NCI-H69 (cell line): ENCODE measurements around the gene TNNT3.
A peak's percentile ranks its signal among the peaks of the same experiment; 100 is the strongest.
"Not testable (repeated sequence)": the region's sequence is repeated elsewhere in the genome, so short reads cannot be mapped to it uniquely, and the experiment has no call there.

Experiments
- DNase-seq: peaks from one replicate; lab custom pipeline; 2025; lab: John Stamatoyannopoulos, UW

TNNT3 gene

DNA sequence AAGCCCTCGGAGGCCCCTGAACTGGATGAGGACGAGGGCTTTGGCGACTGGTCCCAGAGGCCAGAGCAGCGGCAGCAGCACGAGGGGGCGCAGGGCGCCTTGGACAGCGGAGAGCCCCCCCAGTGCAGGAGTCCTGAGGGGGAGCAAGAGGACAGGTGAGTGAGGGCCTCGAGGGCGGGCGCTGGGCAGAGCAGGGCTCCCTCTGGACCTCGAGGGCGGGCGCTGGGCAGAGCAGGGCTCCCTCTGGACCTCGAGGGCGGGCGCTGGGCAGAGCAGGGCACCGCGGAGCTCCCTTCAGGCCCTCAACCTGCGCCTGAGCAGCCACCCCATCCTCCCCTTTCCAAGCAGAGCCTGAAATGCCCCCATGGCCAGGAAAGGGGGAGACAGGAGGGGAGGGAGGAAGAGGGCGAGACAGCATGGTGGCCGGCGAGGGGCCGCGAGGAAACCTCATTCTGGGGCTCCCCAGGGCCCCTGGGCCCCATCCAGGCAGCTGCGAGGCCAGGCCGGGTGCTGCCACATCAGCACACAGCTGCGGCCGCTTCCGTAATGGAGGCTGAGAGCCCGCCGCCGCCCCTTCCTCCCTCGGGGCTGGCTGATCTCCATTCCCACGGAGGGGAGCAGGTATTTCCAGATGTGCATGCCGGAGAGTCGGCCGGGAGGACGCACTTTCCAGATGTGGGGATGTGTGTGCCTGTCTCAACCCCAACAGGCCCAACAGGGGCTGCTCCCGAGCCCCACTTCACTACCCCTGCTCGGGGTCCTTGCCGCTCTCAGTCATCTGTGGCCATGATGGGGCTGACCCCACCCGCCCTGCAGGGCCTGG is 37.9 kb upstream of the TNNT3 start:
- DNase-seq, result no peak

DNA sequence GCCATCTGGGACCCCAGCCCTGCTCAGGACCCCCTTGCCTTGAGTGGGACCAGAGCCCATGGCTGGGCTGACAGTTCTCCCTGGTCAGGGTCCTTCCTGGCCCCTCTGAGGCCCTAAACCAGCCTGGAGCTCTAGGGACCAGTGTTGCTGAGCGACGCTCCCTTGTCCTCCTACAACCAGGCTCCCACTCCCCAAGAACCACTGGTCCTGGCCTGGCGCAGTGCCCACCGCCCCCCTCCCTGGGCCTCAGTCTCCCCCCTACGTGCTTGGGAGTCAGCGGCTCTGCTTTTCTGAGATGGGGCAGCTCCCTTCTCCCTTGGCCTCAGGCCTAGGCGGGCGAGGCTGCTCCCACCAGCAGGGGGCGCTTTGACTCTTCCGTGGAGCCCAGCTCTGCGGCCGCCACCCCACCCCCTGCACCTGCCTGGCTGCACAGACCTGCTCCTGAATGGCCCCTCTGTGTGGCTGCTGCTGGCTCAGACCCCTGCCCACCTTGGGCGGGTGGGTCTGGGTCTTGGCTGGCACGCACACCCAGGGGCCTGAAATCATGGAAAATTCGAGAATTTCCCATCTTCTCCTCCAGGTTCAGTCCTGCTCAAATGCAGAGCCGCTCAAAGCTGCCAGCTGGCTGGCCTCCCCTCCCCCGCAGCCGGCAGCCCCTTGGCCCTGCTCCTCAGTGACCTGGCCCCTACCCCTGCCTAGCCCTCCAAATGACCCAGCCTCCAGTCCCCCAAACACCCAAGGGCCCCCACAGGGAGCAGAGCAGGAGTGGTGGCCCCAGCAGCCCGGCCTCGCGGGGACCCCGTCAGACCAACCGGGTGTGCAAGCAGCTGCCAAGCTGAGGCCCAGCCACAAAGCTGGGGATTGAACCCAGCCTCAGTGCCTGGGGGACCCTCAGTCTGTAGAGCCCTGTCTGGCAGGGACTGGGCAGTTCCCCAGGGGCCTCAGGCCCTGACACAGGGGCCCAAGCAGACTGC is 37.0 kb upstream of the TNNT3 start:
- peak; percentile 81 for DNase-seq

DNA sequence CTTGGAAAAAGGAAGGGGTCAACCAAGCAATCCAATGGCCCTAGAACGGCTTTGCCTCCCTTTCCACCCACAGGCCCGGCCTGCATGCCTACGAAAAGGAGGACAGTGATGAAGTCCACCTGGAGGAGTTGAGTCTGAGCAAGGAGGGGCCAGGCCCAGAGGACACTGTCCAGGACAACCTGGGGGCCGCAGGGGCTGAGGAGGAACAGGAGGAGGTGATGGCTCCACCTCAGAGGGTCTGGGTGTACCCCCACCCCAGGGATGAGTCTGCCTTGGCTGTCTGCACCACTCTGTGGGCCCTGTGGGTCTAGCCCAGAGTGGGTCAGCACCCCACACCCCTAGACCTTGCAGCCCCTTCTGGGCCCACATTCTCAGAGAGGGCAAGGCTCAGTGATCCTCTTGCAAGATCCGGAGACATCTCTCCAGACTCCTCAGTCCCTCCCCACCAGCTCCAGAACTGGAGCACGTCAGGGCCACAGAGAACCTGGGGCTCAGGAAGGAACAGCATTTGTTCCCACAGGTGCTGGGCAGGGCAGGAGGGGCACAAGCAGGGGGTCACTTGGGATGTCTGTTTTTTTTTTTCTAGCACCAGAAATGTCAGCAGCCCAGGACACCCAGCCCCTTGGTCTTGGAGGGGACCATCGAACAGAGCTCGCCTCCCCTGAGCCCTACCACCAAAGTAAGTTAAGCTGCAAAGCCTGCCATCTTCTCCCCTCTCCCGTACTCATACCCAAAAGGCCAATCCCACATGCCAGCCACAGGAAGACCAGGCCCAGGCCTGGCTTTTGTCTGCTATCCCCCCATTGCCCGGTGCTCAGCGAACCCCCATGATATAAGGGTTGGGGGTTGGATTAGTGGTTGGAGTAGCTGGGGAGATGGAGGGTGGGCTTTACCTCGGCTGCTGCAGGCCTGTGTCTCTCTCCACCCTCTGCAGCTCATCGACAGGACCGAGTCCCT is 35.9 kb upstream of the TNNT3 start:
- no peak for DNase-seq

DNA sequence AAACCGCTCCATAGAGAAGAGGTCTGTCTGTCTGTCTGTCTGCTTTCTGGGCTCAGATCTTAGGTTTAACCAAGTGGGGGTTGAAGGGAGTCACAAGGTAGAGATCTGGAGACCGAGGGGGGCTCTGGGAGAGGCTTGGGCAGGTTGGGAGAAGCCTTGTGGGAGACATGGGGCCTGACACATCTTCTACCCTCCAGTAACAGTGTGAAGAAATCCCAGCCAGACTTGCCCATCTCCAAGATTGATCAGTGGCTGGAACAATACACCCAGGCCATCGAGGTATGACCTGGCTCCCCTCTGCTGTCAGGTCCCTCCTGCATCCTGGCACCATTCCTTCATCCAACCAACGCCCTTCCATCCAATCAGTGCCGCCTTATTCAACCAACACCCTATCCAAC is 35.2 kb upstream of the TNNT3 start:
- DNase-seq, result no peak

DNA sequence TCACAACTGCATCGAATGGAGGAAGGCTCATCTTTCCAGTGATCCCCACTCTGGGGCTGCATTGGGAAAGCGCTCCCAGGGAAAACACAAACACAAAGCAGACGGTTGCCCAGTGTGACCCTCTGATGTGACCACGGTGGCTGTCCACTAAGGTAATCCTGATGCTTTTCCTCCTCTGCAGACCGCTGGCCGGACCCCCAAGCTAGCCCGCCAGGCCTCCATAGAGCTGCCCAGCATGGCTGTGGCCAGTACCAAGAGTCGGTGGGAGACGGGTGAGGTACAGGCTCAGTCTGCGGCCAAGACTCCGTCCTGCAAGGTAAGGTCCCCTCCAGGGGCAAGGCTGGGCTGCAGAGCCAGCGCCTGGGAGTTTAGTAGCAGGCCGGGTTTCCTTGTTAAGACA is 33.0 kb upstream of the TNNT3 start:
- not testable (repeated sequence) for DNase-seq

DNA sequence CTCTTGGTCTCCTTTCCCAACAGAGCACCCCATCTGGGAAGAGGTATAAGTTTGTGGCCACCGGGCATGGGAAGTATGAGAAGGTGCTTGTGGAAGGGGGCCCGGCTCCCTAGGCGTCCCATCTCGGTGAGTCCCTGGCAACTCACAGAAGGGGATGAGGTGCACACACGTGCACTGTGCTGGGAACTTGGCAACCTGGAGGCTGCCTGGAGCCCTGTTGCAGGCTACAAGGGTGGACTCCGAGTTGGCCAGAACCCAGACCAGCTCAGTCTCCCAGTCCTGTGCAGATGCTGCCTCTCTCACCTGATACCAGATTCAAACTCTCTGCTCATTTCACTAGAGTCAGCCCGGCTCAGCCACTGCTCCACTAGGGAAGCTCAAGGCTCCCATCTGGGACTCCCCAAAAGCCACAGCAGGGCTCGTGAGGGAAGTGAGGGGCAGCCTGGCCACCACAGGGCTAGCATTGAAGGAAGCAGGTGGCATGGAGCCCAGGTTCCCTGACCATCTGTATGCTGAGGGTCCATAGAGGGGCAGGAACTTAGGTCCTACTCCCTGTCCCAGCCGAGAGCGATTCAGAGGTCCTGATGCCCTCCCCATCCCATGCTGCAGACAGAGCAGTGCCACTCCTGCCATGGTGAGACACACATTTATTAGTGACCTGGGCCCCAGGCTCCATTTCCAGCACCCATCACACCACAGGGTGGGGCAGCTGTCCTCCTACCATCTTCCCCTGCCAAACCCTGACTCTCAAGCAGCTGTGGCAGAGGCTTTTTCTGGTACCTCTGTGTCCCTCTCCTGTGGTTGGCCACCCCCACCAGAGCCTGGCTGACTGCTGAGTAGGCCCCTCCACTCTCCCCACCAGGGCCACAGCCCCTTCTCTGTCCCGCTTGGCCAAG is 31.8 kb upstream of the TNNT3 start:
- DNase-seq, result no peak

DNA sequence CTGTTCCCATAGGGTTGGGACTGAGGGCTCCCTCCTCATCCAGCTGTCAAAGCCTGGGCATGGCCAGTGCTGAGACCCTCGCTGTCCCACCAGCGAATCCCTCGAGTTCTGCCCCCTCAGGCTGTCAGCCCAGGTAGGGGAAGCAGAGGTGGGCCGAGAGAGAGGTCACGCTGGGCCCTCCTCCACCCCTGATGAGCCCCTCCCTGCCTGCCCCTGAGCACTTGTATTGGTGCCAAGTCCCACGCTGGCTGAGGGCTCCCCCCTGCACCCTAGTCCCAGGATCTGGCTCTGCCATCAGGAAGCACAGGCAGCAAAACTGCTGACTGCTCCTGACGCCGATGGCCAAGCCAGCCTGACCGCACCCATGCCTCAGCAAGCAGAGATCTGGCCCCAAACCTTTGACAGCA is 31.2 kb upstream of the TNNT3 start:
- no peak for DNase-seq

DNA sequence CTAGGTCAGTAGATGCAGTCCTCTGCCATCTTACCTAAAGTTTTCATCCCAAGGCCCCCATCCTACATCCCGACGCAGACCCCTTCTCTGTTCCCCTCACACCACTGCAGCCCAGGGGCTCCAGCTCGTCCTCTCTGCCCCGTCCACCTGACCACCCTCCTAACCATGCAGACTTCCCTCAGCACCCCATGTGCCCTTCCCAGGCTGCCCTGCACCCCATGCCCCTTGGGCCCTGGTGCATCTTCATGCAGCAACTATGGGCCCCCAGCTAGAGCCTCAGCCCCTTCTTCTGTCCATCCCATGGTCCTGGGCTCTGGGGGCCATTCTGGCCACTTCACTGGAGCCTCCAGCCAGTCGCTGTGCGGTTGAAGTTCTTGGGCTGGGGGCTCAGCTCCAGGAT is 30.7 kb upstream of the TNNT3 start:
- no peak for DNase-seq

DNA sequence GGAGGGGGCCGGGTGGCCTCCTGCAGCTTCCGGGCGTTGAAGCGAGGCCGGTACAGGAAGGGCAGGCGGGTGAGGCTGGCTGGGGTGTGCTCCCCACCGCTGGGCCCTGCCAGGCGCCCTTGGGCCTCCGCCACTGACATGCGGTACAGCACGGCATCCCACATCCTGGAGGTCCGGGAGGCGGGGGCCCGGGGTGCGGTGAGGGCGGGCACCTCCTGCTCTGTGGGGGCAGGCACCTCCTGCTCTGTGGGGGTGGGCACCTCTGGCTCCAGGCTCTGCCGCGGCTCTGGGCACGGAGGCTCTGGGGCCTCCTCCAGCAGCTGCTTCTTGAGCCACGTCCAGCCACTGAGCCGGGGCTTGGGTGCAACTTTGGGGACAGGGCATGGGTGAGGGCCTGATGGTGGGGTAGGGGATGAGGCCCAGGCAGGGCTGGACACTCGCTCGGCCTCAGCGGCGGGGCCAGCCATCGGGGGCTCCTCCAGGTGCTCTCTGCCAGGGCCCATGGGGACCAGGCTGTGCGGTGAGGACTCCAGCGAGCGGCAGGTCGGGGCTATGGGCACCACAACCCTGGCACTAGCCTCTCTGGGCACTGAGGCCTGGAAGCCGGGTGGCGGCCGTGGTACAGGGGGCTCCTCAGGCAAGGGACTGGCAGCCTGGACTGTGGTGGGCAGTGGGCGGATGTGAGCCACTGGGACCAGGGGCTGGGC is 30.1 kb upstream of the TNNT3 start:
- DNase-seq, result no peak

DNA sequence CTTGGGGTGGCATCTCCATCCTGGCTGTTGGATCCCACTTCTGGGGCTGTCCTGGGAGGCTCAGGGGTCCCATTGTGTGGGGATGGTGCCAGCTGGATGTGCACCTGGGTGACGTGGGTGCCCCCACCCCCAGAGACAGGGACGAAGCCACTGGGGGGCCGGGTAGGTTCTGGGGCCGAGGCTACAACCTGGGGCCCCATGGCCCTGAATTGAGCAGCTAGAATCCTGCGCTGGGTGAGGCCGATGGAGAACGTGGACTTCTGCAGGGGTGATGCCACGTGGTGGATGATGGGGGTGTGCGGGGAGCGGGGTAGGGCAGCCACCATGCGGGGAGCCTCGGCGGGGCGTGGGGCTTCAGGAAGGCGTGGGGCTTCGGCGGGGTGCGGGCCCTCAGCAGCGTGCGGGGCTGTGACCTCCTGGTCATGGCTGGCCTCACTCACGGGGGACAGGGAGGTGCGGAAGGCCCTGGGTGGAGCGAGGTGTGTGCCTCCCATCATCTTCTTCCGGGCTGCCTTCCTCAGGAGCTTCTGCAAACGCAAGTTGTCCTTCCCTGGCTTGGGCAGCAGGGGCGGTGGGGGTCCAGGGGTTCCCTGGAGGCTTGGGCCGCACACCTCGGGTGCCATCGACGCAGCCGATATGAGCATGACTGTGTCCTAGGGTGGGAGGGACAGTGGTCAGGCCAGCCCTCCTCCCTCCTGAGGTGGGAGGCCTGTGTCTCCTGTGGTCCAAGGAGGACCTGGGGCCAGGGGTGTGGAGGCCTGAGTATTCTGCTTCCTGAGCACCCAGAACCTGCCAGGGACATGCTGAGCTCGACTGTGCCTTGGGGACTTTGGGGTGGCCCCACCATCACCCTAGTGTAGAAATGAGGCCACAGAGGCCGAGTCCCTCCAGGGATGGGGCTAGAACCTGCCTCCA is 29.3 kb upstream of the TNNT3 start:
- DNase-seq, result no peak

DNA sequence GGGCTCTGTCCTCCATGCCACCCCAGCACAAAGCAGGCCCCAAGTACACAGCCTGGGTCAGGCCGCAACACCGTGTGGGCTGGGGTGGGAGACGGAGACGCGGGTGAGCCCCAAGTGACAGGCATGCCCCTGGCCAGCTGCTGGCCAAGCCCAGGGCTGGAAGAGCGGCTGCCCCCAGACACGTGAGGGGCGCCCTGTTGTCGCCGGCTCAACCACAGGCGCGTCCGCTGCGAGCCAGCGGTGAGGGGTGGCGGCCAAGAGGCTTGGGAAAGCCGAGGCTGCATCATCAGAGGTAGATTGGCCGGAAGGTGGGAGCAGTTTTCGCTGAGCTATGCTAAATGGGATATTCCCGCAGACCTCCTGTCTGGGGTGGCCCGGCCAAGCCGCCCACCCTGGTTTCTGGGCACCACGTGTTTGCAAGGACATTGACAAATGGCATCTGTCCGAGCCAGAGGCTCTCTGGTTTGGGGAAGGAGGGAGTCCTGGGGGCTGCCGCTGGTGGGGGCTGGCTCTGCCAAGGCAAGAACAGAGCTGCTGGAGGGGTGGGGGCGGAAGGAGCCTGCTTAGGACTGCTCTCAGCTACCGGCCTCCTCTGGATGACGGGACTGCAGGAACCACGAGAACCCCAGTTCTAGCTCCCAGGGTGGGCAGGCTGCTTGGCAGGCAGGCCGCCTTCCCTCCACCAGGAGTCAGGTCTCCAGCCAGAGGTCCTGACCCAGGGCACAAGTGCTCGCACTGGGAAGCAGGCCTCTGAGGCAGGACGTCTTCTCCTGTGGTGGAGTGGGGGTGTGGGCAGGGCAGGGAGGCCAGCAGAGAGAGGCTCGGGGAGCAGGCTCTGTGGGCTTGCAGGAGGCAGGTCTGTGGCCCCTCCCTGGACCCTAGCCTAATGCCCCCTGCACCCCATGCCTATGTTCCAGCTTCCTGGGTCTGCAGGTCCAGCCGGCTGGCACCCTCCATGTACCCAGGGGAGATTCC is 28.4 kb upstream of the TNNT3 start:
- no peak for DNase-seq

DNA sequence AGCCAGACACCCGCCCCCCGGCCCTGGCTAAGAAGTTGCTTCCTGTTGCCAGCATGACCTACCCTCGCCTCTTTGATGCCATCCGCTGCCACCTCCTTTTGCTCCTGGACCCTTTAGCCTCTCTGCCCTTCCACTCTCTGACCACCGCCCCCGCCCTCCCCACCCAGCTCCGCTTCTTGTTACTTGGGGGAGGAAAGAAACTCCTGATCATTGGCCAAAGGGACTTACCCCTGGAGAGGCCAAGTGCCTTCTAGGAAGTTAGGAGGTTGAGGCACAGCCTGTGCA is 27.7 kb upstream of the TNNT3 start, which contains the start of gene PRR33:
PRR33 (minus strand) TSS at position 65 of the 285 bp plus-strand sequence. CDS start 1,311 bp downstream, outside the sequence.
- DNase-seq, result no peak

DNA sequence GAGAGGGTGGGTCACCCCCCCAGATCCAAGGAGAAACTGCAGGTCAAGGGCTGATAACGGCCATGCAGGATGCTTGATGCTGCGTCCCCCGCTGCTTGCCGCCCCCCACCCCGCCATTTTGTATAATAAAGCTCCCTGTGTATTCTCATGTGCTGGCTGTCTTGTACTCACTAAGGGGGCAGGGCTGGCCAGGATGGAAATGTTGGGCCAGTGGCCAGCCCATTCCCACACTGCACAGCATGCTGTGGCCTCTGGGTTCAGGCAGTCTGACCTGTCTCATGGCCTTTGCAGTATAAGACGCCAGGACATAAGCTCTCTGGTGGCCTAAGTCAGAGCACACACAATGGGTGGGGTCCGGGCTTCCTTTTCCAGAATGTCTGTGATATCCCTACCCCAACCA is 27.4 kb upstream of the TNNT3 start:
- no peak for DNase-seq

DNA sequence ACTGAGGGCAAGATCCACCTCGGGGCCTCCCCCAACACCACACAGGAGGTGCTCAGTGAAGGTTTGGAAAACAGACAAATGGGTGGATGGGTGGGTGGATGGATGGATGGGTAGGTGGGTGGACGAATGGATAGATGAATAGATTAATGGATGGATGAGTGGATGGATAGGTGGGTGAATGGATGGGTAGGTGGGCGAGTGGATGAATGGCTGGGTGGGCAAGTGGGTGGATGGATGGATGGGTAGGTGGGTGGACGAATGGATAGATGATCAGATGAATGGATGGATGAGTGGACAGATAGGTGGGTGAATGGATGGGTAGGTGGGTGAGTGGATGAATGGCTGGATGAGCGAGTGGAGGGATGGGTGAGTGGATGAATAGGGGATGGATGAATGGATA is 26.9 kb upstream of the TNNT3 start:
- DNase-seq, result no peak

DNA sequence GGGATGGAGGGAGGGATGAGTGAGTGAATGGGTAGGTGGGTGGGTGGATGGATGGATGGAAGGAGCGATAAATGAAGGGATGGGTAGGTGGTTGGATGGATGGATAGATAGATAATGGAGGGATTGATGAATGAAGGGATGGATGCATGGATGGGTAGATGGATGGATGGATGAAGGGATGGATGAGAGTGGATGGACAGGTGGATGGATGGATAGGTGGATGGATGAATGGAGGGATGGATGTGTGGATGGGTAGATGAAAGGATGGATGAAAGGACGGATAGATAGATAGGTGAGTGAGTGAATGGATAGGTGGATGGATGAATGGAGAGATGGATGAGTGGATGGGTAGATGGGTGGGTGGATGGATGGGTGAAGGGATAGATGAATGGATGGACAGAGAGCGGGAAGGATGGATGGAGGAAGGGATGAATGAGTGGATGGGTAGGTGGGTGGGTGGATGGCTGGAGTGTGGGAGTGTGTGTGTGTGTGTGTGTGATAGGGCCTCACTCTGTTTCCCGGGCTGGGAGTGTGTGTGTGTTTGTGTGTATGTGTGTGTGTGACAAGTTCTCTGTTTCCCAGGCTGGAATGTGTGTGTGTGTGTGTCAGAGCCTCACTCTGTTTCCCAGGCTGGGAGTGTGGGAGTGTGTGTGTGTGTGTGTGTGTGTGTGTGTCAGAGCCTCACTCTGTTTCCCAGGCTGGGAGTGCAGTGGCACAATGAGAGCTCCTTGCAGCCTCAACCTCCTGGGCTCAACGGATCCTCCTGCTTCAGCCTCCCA is 25.7 kb upstream of the TNNT3 start:
- DNase-seq, result no peak

DNA sequence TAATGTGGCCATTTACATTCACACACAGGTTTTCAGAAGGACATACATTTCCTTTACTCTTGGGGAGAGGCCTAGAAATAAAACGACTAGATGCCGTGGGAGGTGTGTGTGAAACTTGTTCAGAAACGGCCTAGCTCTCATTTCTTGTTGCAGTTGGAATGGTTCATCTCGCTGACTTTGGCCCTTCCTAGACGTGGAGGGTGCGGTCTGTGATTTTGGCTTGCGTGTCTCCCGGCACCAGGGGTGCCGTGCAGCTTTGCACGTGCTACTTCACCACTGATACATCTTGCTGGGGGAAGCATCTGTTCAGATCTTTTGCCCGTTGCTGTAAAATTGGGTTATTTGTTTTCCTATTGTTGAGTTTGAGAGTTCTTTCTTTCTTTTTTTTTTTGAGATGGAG is 24.7 kb upstream of the TNNT3 start:
- no peak for DNase-seq

DNA sequence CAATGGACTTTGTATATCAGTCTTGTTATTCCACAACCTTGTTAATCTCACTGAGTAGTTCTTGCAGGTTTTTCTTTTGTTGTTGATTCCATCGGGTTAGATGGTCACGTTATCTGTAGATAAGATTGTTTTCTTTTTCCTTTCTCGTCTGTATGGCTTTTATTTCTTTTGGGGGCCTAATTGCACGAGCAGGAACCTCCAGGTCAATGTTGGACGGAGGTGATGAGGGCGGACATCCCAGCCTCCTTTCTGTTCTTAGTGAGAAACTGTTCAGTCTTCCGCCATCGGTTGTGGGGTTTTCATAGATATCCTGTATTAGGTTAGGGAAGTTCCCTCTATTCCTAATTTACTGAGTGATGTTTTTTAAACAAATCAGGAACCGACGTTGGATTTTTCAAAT is 23.0 kb upstream of the TNNT3 start:
- no peak for DNase-seq
